NCI-H1048 (cell line): ENCODE data around the gene TENT4A.

Experiments used
- DNase-seq: peaks from one replicate; lab custom pipeline; 2025; lab: John Stamatoyannopoulos, UW

Gene TENT4A

GRCh38 chr5:6752782-6753181 is 39.5 kb downstream of the TENT4A start:
- DNase-seq: no peak

- no peak for DNase-seq
These were observed 40.6 kb downstream of the TENT4A start for GRCh38 chr5:6753851-6754250.

- DNase-seq: no peak
These were observed 41.5 kb downstream of the TENT4A start for GRCh38 chr5:6754766-6755165.

GRCh38 chr5:6755519-6755918 is 42.3 kb downstream of the TENT4A start:
- DNase-seq: no peak

- DNase-seq: no peak
These were observed 42.7 kb downstream of the TENT4A start for GRCh38 chr5:6755941-6756340.

GRCh38 chr5:6757414-6757969 is 44.3 kb downstream of the TENT4A start:
- no peak for DNase-seq

GRCh38 chr5:6758236-6758635 is 45.0 kb downstream of the TENT4A start:
- no peak for DNase-seq

- no peak for DNase-seq
These were observed 45.5 kb downstream of the TENT4A start for GRCh38 chr5:6758706-6759105.

- DNase-seq: no peak
These were observed 46.2 kb downstream of the TENT4A start for GRCh38 chr5:6759401-6759800.

- no peak for DNase-seq
These were observed 46.8 kb downstream of the TENT4A start for GRCh38 chr5:6759983-6760382.

GRCh38 chr5:6760686-6761085 is 47.5 kb downstream of the TENT4A start:
- no peak for DNase-seq

- no peak for DNase-seq
These were observed 48.1 kb downstream of the TENT4A start for GRCh38 chr5:6761333-6761732.

- no peak for DNase-seq
These were observed 48.9 kb downstream of the TENT4A start for GRCh38 chr5:6762116-6762515.

- DNase-seq: no peak
These were observed 49.5 kb downstream of the TENT4A start for GRCh38 chr5:6762697-6763096.

- DNase-seq: no peak
These were observed 50.0 kb downstream of the TENT4A start for GRCh38 chr5:6763191-6763590.

GRCh38 chr5:6765612-6766525 is 52.6 kb downstream of the TENT4A start:
- no peak for DNase-seq

- DNase-seq: no peak
These were observed 53.4 kb downstream of the TENT4A start for GRCh38 chr5:6766604-6767093.

GRCh38 chr5:6767481-6768063 is 54.3 kb downstream of the TENT4A start:
- DNase-seq: no peak

GRCh38 chr5:6768590-6769230 is 55.5 kb downstream of the TENT4A start:
- no peak for DNase-seq

- no peak for DNase-seq
These were observed 57.8 kb downstream of the TENT4A start for GRCh38 chr5:6770826-6771607.

GRCh38 chr5:6772886-6773285 is 59.7 kb downstream of the TENT4A start:
- DNase-seq: no peak
